KOPT-K1 (cell line): Measurements from ENCODE around the gene RPS24.

Experiments used
- H3K27ac ChIP-seq: fragments of 200-600 bp; sonication (generic); 2 replicates; pipeline ENCODE4 v1.5.1; 2016; ENCODE audit warnings: antibody characterized with exemption, mild to moderate bottlenecking, low read depth, low read length; ENCODE audit not compliant: poor library complexity, severe bottlenecking
- H3K36me3 ChIP-seq: fragments of 200-600 bp; sonication (generic); 2 replicates; pipeline ENCODE4 v1.5.1; 2017; ENCODE audit warnings: antibody characterized with exemption, mild to moderate bottlenecking, low read length, moderate library complexity; ENCODE audit not compliant: insufficient read depth
- H3K9me3 ChIP-seq: fragments of 200-600 bp; sonication (generic); 2 replicates; pipeline ENCODE4 v1.5.1; 2017; ENCODE audit warnings: antibody characterized with exemption, low read length, mild to moderate bottlenecking; ENCODE audit not compliant: insufficient read depth, poor library complexity, severe bottlenecking

RPS24 gene

GRCh38 chr10:78038791-78039547 is 5.3 kb downstream of the RPS24 start:
- no peak overlapping the region for H3K27ac ChIP-seq
- H3K36me3 ChIP-seq, result peaks cover 94% of the 10 kb centered on the region
- H3K9me3 ChIP-seq, result no peaks in the 10 kb centered on the region

DNA sequence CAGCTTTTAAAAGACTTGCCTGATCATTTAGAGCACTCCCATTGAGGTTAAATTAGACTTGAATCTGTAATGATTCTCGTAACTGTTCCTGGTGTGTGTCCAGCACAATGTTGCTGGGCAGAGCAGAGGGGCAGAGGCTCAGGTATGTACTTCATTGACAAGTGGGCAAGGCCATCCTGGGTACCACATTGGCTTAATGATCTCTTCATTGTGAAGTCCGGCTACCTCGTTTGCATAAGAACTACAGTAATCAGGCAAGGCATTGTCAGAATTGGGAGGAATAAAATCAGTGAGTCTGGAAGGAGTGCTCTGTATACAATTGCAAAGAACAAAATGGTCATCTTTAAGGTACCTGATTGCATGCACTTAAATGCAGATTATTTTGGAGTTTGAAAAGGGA is 6.1 kb downstream of the RPS24 start:
- H3K27ac ChIP-seq, result no peak overlapping the region

DNA sequence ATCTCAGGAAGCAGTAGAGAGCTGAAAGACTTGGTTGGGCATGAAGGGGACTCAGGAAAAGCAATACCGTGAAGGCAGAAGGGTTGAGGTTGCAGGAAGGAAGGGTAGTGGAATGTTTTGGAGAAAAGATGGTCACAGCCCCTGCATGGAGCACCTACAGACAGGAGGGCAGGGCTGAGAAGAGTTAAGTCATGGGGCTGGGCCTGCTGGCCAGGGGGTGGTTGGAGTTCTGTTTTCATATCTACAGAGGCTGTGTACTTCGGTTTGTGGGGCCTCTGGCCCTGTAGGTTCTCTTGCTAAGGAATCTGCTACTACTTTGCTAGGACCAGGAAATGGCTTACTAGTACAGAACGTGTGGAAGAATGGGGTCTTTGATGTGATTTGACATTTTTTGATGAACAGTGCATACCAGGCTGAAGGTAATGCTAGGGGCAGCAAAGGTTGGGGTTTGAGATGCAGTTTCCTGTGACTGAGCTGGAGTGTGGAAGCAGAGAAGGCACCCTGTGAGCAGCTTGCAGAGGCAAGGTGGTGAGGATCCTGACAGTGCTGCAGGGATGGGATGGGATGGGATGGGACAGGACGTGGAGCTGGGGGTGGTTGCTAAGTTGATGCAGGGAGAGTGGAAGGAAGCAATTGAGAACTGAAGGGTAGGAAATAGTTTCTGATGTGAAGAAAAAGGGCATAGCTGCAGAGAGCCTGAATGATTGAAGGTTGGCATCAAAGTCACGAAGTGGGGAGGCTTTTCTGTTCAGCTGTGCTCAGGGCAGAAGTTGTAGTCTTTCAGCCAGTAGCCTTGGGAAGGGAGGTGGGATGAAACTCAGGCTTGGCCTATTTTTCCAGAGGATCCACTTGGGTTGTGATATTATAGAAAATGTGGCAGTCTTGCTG is 7.8 kb downstream of the RPS24 start:
- Histone ChIP-seq H3K36me3 (peaks cover 74% of the 10 kb centered on the region), H3K9me3 (no peaks in the 10 kb centered on the region), H3K27ac (no peak overlapping the region)

More for the DNA sequence above, 6.1 kb downstream of the RPS24 start:
- H3K9me3 ChIP-seq, result no peaks in the 10 kb centered on the region
- H3K36me3 ChIP-seq, result peaks cover 91% of the 10 kb centered on the region

GRCh38 chr10:78042058-78042751 is 8.5 kb downstream of the RPS24 start:
- Histone ChIP-seq H3K27ac (no peak overlapping the region), H3K9me3 (no peaks in the 10 kb centered on the region), H3K36me3 (peaks cover 66% of the 10 kb centered on the region)

DNA sequence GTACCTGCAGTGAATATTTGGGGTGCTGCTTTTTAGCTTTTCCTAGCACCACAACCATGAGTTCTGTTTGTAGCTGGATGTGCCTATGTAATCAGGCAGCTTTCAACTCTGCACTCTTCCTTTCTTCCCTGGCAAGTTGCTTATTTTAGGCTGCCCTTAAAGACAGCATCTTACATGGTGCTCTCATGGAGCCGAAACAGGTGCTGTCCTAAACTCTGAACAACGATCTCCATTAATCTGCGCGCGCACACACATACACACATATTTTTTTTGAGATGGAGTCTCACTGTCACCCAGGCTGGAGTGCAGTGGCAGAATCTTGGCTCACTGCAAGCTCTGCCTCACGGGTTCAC is 9.1 kb downstream of the RPS24 start:
- Histone ChIP-seq H3K36me3 (peaks cover 61% of the 10 kb centered on the region), H3K9me3 (no peaks in the 10 kb centered on the region), H3K27ac (no peak overlapping the region)

GRCh38 chr10:78044179-78044578 is 10.5 kb downstream of the RPS24 start:
- Histone ChIP-seq H3K36me3 (peaks cover 47% of the 10 kb centered on the region), H3K27ac (no peak overlapping the region), H3K9me3 (no peaks in the 10 kb centered on the region)

GRCh38 chr10:78044699-78045098 is 11.0 kb downstream of the RPS24 start:
- peaks cover 42% of the 10 kb centered on the region for H3K36me3 ChIP-seq
- H3K9me3 ChIP-seq, result no peaks in the 10 kb centered on the region
- H3K27ac ChIP-seq, result no peak overlapping the region

DNA sequence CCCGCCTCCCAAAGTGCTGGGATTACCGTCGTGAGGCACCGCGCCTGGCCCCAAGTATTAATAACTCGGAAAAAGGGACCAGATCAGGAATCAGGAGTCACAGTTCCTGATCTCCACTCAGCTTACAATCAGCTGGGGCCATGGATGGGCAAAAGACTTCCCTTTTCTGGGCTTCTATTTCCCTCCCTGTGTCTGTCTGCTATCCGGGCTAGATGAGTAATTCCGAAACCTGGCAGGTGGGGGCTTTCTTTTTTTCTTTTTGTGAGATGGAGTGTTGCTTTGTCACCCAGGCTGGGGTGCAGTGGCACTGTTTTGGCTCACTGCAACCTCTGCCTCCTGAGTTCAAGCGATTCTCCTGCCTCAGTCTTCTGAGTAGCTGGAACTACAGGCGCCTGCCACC is 11.6 kb downstream of the RPS24 start:
- Histone ChIP-seq H3K36me3 (peaks cover 36% of the 10 kb centered on the region), H3K27ac (no peak overlapping the region), H3K9me3 (no peaks in the 10 kb centered on the region)

DNA sequence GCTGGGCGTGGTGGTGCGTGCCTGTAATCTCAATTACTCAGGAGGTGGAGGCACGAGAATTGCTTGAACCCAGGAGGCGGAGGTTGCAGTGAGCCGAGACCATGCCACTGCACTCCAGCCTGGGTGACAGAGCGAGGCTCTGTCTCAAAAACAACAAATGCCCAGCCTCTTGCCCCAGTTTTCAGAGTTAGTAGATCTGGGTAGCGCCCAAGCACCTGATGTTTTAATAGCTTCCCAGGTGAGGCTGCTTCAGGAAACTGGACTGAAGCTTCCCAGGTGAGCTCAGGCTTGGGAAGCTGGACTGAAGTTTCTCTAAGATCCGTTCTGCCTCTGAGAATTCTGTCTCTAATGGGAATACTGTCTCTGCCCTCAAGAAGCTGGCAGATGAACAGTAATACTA is 12.2 kb downstream of the RPS24 start:
- Histone ChIP-seq H3K9me3 (no peaks in the 10 kb centered on the region), H3K27ac (no peak overlapping the region), H3K36me3 (peaks cover 30% of the 10 kb centered on the region)

GRCh38 chr10:78046711-78047269 is 13.1 kb downstream of the RPS24 start:
- Histone ChIP-seq H3K27ac (no peak overlapping the region), H3K36me3 (peaks cover 21% of the 10 kb centered on the region)

GRCh38 chr10:78047314-78047891 is 13.7 kb downstream of the RPS24 start:
- no peak overlapping the region for H3K27ac ChIP-seq

More at GRCh38 chr10:78046711-78047269, 13.1 kb downstream of the RPS24 start:
- H3K9me3 ChIP-seq, result no peaks in the 10 kb centered on the region

DNA sequence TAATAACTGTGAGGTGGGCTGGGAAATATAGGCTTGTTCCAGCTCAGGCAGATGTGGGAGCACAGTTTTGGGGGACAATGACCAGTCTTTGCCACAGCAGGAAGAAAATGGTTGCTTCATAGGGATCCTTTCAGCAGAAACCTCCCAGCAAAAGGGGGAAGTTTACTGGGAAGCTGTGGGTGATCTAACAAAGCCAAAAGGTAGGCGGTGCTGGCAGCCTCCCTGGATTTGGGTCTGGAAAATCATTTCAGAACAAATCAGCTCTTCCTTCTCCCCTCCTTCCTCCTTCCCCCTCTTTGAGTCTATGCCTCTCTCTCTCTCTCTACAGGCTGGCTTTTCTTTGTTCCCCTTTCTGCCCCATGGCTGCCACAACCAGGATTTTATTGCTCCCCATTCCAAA is 16.2 kb downstream of the RPS24 start:
- H3K27ac ChIP-seq, result no peak overlapping the region
- H3K36me3 ChIP-seq, result no peaks in the 10 kb centered on the region
- H3K9me3 ChIP-seq, result no peaks in the 10 kb centered on the region

More at GRCh38 chr10:78047314-78047891, 13.7 kb downstream of the RPS24 start:
- H3K9me3 ChIP-seq, result no peaks in the 10 kb centered on the region
- H3K36me3 ChIP-seq, result peaks cover 14% of the 10 kb centered on the region

DNA sequence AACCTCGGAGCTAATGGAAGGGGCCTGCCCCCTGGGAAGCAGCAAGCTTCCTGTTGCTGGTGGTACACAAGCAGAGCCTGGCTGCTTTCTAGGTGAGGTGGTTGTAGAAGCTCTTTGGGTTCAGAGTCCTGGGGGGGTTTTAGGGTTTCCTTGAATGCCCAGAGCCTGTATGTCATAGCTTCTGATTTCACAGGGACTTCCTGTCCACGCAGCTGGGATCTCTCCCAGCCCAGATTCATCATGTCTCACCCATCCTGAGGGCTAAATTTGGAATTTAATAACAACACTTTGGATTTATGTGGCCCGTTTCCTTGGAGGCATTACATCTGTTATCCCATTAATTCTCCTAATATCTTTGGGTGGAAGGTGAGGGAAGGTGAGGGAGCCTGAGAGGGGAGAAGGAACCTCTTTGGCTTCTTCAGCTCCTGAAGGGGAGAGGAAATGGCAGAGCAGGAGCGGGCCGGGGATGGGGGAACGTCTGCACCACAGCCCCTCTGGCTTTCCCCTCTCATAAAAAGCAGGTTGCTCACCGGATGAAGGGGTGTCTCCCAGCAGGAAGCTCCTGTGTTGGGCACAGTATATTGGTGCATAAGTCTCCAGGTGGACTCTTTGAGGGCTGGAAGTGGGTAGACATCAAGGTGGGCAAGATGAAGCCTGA is 19.7 kb downstream of the RPS24 start:
- Histone ChIP-seq H3K27ac (no peak overlapping the region), H3K9me3 (no peaks in the 10 kb centered on the region), H3K36me3 (no peaks in the 10 kb centered on the region)

GRCh38 chr10:78058562-78058961 is 24.9 kb downstream of the RPS24 start:
- Histone ChIP-seq H3K27ac (no peak overlapping the region), H3K36me3 (no peaks in the 10 kb centered on the region)

More at GRCh38 chr10:78058562-78058961, 24.9 kb downstream of the RPS24 start:
- H3K9me3 ChIP-seq, result no peaks in the 10 kb centered on the region
